GM23338 (cell line): ENCODE data around the gene GDI2. TPM values are rescaled to one million over a fixed set of nuclear protein-coding genes. Genes with fewer than 3 reads are reported as not detected.

Experiments
- ATAC-seq: fragments of 200-7000 bp; cut with Tn5 transposase; 3 replicates; pipeline ENCODE4 v1.9.1; 2020
- DNase-seq: peaks from one replicate; pipeline ENCODE4 v3.0.0-alpha.2; 2015; ENCODE audit warnings: low spot score
- H2AFZ ChIP-seq: fragments of 200-600 bp; sonication (generic); 2 replicates; pipeline ENCODE4 v1.8.0; 2016; ENCODE audit warnings: antibody characterized with exemption, mild to moderate bottlenecking, moderate library complexity
- H3F3A ChIP-seq: fragments of 200-600 bp; sonication (generic); replicated peaks from 2 replicates; pipeline ENCODE4 v1.8.0; 2017; ENCODE audit warnings: antibody characterized with exemption, mixed run types, low read depth
- H3K27ac ChIP-seq: fragments of 200-600 bp; sonication (generic); 2 replicates; pipeline ENCODE4 v1.6.1; 2016; ENCODE audit warnings: low read depth
- H3K27me3 ChIP-seq: fragments of 200-600 bp; sonication (generic); 2 replicates; pipeline ENCODE4 v1.8.0; 2016; ENCODE audit warnings: mild to moderate bottlenecking, mixed run types, moderate library complexity; ENCODE audit not compliant: insufficient read depth
- H3K36me3 ChIP-seq: fragments of 200-600 bp; sonication (generic); 2 replicates; pipeline ENCODE4 v1.8.0; 2016; ENCODE audit warnings: mild to moderate bottlenecking; ENCODE audit not compliant: insufficient read depth
- H3K4me1 ChIP-seq: fragments of 200-600 bp; sonication (generic); 2 replicates; pipeline ENCODE4 v1.8.0; 2016; ENCODE audit warnings: mild to moderate bottlenecking, moderate library complexity; ENCODE audit not compliant: insufficient read depth
- H3K4me2 ChIP-seq: fragments of 200-600 bp; sonication (generic); 2 replicates; pipeline ENCODE4 v1.7.1; 2017; ENCODE audit warnings: mixed run types
- H3K4me3 ChIP-seq: fragments of 200-600 bp; sonication (generic); 2 replicates; pipeline ENCODE4 v1.6.1; 2016; ENCODE audit warnings: mixed run types
- H3K79me2 ChIP-seq: fragments of 200-600 bp; sonication (generic); replicated peaks from 2 replicates; pipeline ENCODE4 v1.8.0; 2017; ENCODE audit warnings: mild to moderate bottlenecking; ENCODE audit not compliant: insufficient read depth
- H3K9me2 ChIP-seq: fragments of 200-600 bp; sonication (generic); 2 replicates; pipeline ENCODE4 v1.8.0; 2017; ENCODE audit not compliant: insufficient read depth
- H4K20me1 ChIP-seq: fragments of 200-600 bp; sonication (generic); replicated peaks from 2 replicates; pipeline ENCODE4 v1.8.0; 2017; ENCODE audit warnings: mild to moderate bottlenecking; ENCODE audit not compliant: insufficient read depth
- H3K27ac Mint-ChIP-seq: 2 replicates; pipeline ENCODE4 v1.8.0; 2020; ENCODE audit warnings: inconsistent platforms, mild to moderate bottlenecking, moderate library complexity, mixed read lengths
- H3K27me3 Mint-ChIP-seq: 3 replicates; pipeline ENCODE4 v1.8.0; 2022; ENCODE audit warnings: low read depth, mild to moderate bottlenecking, moderate library complexity, mixed read lengths, inconsistent platforms; ENCODE audit not compliant: insufficient read depth, poor library complexity
- H3K36me3 Mint-ChIP-seq: 3 replicates; pipeline ENCODE4 v1.8.0; 2021; ENCODE audit warnings: low read depth, mild to moderate bottlenecking, inconsistent platforms, moderate library complexity, mixed read lengths
- H3K4me1 Mint-ChIP-seq: 3 replicates; pipeline ENCODE4 v1.8.0; 2020; ENCODE audit warnings: mild to moderate bottlenecking, inconsistent platforms, mixed read lengths
- H3K4me3 Mint-ChIP-seq: 3 replicates; pipeline ENCODE4 v1.8.0; 2021; ENCODE audit warnings: moderate library complexity, mild to moderate bottlenecking, inconsistent platforms, mixed read lengths
- H3K9me3 Mint-ChIP-seq: 3 replicates; pipeline ENCODE4 v1.8.0; 2020; ENCODE audit warnings: moderate library complexity, mild to moderate bottlenecking, inconsistent platforms, mixed read lengths
- EZH2 ChIP-seq: fragments of 200-600 bp; sonication (generic); IDR thresholded peaks from one replicate; pipeline ENCODE4 v1.8.0; 2017; ENCODE audit warnings: antibody characterized with exemption, mild to moderate bottlenecking, low read depth; ENCODE audit not compliant: unreplicated experiment
- EZH2phosphoT487 ChIP-seq: fragments of 200-600 bp; sonication (generic); IDR thresholded peaks from one replicate; pipeline ENCODE4 v1.8.1; 2018; ENCODE audit warnings: antibody characterized with exemption; ENCODE audit not compliant: unreplicated experiment
- NANOG ChIP-seq: IDR thresholded peaks from 2 replicates; pipeline ENCODE4 v1.6.1; 2016; ENCODE audit warnings: antibody characterized with exemption, borderline replicate concordance
- polyA plus RNA-seq: library from polyadenylated mRNA; unstranded; fragments of >200 nt; fragmentation: Nextera tagmentation; extraction: Ambion mirVana; gene quantifications from 2 replicates; pipeline ENCODE4 v1.2.1, GENCODE V29; 2016
- total RNA-seq: library from RNA; depleted of rRNA; stranded (reverse); fragments of >200 nt; shearing (Covaris generic); gene quantifications from 2 replicates; pipeline ENCODE4 v1.2.3, GENCODE V29; 2014
- TF ChIP-seq, protein P1 (sequence below): fragments of 250-450 bp; sonication (Bioruptor Pico); IDR thresholded peaks from 2 replicates; pipeline ENCODE4 v1.5.0; 2020; ENCODE audit warnings: mild to moderate bottlenecking, moderate library complexity

GDI2 gene
- total and polyA plus RNA-seq, 2 experiments from 2014 or later = 269 to 505 TPM

DNA sequence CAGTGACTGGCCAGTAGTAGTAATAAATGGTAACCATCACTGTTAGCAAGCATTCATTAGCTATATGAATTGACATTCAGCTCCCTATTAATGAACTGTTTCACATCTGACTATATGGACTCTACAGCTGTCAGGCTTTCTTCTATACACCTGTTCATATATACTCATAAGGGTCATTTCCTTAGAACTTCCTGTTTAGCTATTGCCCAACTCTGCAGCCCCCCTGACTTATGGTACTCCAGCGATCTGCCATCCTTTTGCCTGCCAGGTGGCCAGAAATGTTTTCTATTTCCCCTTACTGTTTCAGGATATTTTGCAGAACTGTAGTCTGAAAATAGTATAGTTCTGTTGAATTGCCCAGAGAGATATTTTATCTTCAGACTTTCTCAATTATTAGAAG lies 72.0 kb downstream of the GDI2 start:
- Histone ChIP-seq H4K20me1 (0 out of 2 replicates have a peak, but pooled peaks cover 8% of the 10 kb centered on the region), H2AFZ (no peak overlapping the region), H3K79me2 (no peaks in the 10 kb centered on the region), H3K4me3 (no peak overlapping the region), H3K4me2 (no peak overlapping the region), H3F3A (no peaks in the 10 kb centered on the region), H3K27ac (no peak overlapping the region), H3K4me1 (no peaks in the 10 kb centered on the region), H3K9me2 (no peaks in the 10 kb centered on the region), H3K27me3 (no peaks in the 10 kb centered on the region), H3K36me3 (peaks cover 20% of the 10 kb centered on the region)
- Mint-ChIP-seq H3K4me1 (peaks cover 6% of the 10 kb centered on the region; the same call in 2 of the 3 replicates), H3K27ac (no peak overlapping the region), H3K9me3 (no peaks in the 10 kb centered on the region), H3K27me3 (peaks cover 5% of the 10 kb centered on the region), H3K4me3 (no peak overlapping the region), H3K36me3 (peaks cover 42% of the 10 kb centered on the region)
- TF ChIP-seq EZH2 (no peak), EZH2phosphoT487 (no peak), NANOG (no peak)
- TF ChIP-seq, protein P1, sequence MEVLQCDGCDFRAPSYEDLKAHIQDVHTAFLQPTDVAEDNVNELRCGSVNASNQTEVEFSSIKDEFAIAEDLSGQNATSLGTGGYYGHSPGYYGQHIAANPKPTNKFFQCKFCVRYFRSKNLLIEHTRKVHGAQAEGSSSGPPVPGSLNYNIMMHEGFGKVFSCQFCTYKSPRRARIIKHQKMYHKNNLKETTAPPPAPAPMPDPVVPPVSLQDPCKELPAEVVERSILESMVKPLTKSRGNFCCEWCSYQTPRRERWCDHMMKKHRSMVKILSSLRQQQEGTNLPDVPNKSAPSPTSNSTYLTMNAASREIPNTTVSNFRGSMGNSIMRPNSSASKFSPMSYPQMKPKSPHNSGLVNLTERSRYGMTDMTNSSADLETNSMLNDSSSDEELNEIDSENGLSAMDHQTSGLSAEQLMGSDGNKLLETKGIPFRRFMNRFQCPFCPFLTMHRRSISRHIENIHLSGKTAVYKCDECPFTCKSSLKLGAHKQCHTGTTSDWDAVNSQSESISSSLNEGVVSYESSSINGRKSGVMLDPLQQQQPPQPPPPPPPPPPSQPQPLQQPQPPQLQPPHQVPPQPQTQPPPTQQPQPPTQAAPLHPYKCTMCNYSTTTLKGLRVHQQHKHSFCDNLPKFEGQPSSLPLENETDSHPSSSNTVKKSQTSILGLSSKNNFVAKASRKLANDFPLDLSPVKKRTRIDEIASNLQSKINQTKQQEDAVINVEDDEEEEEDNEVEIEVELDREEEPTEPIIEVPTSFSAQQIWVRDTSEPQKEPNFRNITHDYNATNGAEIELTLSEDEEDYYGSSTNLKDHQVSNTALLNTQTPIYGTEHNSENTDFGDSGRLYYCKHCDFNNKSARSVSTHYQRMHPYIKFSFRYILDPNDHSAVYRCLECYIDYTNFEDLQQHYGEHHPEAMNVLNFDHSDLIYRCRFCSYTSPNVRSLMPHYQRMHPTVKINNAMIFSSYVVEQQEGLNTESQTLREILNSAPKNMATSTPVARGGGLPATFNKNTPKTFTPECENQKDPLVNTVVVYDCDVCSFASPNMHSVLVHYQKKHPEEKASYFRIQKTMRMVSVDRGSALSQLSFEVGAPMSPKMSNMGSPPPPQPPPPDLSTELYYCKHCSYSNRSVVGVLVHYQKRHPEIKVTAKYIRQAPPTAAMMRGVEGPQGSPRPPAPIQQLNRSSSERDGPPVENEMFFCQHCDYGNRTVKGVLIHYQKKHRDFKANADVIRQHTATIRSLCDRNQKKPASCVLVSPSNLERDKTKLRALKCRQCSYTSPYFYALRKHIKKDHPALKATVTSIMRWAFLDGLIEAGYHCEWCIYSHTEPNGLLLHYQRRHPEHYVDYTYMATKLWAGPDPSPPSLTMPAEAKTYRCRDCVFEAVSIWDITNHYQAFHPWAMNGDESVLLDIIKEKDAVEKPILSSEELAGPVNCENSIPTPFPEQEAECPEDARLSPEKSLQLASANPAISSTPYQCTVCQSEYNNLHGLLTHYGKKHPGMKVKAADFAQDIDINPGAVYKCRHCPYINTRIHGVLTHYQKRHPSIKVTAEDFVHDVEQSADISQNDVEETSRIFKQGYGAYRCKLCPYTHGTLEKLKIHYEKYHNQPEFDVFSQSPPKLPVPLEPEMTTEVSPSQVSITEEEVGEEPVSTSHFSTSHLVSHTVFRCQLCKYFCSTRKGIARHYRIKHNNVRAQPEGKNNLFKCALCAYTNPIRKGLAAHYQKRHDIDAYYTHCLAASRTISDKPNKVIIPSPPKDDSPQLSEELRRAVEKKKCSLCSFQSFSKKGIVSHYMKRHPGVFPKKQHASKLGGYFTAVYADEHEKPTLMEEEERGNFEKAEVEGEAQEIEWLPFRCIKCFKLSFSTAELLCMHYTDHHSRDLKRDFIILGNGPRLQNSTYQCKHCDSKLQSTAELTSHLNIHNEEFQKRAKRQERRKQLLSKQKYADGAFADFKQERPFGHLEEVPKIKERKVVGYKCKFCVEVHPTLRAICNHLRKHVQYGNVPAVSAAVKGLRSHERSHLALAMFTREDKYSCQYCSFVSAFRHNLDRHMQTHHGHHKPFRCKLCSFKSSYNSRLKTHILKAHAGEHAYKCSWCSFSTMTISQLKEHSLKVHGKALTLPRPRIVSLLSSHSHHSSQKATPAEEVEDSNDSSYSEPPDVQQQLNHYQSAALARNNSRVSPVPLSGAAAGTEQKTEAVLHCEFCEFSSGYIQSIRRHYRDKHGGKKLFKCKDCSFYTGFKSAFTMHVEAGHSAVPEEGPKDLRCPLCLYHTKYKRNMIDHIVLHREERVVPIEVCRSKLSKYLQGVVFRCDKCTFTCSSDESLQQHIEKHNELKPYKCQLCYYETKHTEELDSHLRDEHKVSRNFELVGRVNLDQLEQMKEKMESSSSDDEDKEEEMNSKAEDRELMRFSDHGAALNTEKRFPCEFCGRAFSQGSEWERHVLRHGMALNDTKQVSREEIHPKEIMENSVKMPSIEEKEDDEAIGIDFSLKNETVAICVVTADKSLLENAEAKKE (CRISPR knock-in tag) = no peak
- ATAC-seq (no peak), DNase-seq (no peak)

DNA sequence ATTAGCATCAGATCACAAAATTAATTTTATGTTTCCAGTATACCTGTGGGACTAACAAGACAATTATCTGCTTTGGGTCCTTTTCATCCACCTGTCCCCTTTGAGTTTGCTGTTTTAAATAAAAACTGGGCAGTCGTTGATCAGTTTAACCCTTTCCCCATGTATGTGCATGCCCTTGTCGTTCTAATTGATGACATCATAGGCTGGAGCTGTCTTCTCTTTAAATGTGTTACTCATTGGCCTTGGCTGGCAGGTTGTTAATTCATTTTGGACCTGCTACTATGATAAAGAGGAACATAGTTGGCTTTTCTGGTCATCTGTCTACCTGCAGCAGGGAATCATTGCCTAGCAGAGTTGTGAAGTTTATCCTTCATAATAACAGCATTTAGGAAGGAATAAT lies 74.8 kb downstream of the GDI2 start:
- Histone ChIP-seq H3K9me2 (no peaks in the 10 kb centered on the region), H4K20me1 (0 out of 2 replicates have a peak, but pooled peaks cover 8% of the 10 kb centered on the region), H3K27ac (no peak overlapping the region), H3F3A (no peaks in the 10 kb centered on the region), H3K27me3 (no peaks in the 10 kb centered on the region), H3K4me1 (no peaks in the 10 kb centered on the region), H3K79me2 (no peaks in the 10 kb centered on the region), H3K4me2 (no peak overlapping the region), H3K4me3 (no peak overlapping the region), H2AFZ (no peak overlapping the region), H3K36me3 (peaks cover 19% of the 10 kb centered on the region)
- Mint-ChIP-seq H3K27ac (no peak overlapping the region), H3K4me1 (peaks cover 6% of the 10 kb centered on the region; the same call in 2 of the 3 replicates), H3K4me3 (no peak overlapping the region), H3K27me3 (peaks cover 3% of the 10 kb centered on the region), H3K36me3 (peaks cover 32% of the 10 kb centered on the region), H3K9me3 (no peaks in the 10 kb centered on the region)
- ATAC-seq (no peak), DNase-seq (no peak)
- no peak for TF ChIP-seq EZH2
- TF ChIP-seq, protein P1 (CRISPR knock-in tag) = no peak
